Transverse colon (tissue), 3 donors: ENCODE results near the gene MTERF2.

Source experiments
- CTCF ChIP-seq, 5 experiments: fragments of 200-600 bp in 3 of 5; fragments of 450-650 bp in 2 of 5; sonication (generic) in 3 of 5; IDR thresholded peaks; 1 replicate in 2 of 5; 2 replicates in 3 of 5; pipeline ENCODE4 v1.5.1; 2016 to 2017; ENCODE audit warnings: antibody characterized with exemption in 5 of 5, inconsistent platforms in 3 of 5, mild to moderate bottlenecking in 2 of 5, moderate library complexity in 1 of 5
- POLR2A ChIP-seq: fragments of 450-650 bp; IDR thresholded peaks from one replicate; pipeline ENCODE4 v1.6.1; 2016; ENCODE audit warnings: antibody characterized with exemption, mild to moderate bottlenecking, moderate library complexity

GRCh38 chr12:106955377-106956047 lies 31.4 kb downstream of the MTERF2 start, which contains the start of gene TMEM263:
- peak; percentile 79 for TF ChIP-seq POLR2A
- TF ChIP-seq CTCF (IDR thresholded peaks at IDR 0.05): no peak
